Upper lobe of right lung (tissue), 1 donor: ENCODE measurements around the gene SGTA. TPM values are rescaled to one million over a fixed set of nuclear protein-coding genes. Genes with fewer than 3 reads are reported as not detected.

Experiments
- ATAC-seq: fragments of 200-7000 bp; cut with Tn5 transposase; one replicate; pipeline ENCODE4 v1.9.1; 2020; ENCODE audit warnings: mild to moderate bottlenecking, moderate library complexity
- DNase-seq: peaks from one replicate; pipeline ENCODE4 v3.0.0-alpha.2; 2020
- H3K27ac ChIP-seq: fragments of 200-600 bp; one replicate; pipeline ENCODE4 v1.8.0; 2022
- H3K27me3 ChIP-seq: fragments of 200-600 bp; one replicate; pipeline ENCODE4 v1.8.0; 2022; ENCODE audit warnings: mild to moderate bottlenecking
- H3K36me3 ChIP-seq: fragments of 200-600 bp; one replicate; pipeline ENCODE4 v1.8.0; 2022
- H3K4me1 ChIP-seq: fragments of 200-600 bp; one replicate; pipeline ENCODE4 v1.8.0; 2022
- H3K4me3 ChIP-seq: fragments of 200-600 bp; one replicate; pipeline ENCODE4 v1.8.0; 2022; ENCODE audit warnings: mild to moderate bottlenecking
- H3K9me3 ChIP-seq: fragments of 200-600 bp; one replicate; pipeline ENCODE4 v1.8.0; 2022
- CTCF ChIP-seq: fragments of 200-600 bp; IDR thresholded peaks from one replicate; pipeline ENCODE4 v1.8.0; 2022; ENCODE audit warnings: antibody characterized with exemption
- intact Hi-C: fragments of 100-400 bp; cut with DNase I; formaldehyde crosslinking; loops from one replicate; pipeline ENCODE4 v1.11.0; 2022
- total RNA-seq: library from RNA; stranded (reverse); fragmentation: NEBNext Ultra II Directional; extraction: Animal tissue kit (Norgen Biotek cat#: 25700); gene quantifications from one replicate; pipeline ENCODE4 v1.2.1, GENCODE V29; 2021
- donor health status: DM: no; HTN: yes; CAD: no; lungs with severe emphysema.

The SGTA gene
- total RNA-seq, 1 donor from 2014 or later = 44.9 TPM

GRCh38 chr19:2731181-2731995 lies 51.7 kb downstream of the SGTA start:
- no peak for TF ChIP-seq CTCF
- Histone ChIP-seq H3K4me3 (no peak overlapping the region), H3K9me3 (no peaks in the 10 kb centered on the region), H3K27ac (no peak overlapping the region), H3K27me3 (no peaks in the 10 kb centered on the region), H3K4me1 (no peaks in the 10 kb centered on the region), H3K36me3 (peaks cover 12% of the 10 kb centered on the region)
- intact Hi-C loops = no loop called here
- DNase-seq (no peak), ATAC-seq (no peak)

- ATAC-seq = no peak
- no peak for DNase-seq
- no peak overlapping the region for H3K4me3 ChIP-seq
- H3K27me3 ChIP-seq = peaks cover 10% of the 10 kb centered on the region
- H3K4me1 ChIP-seq = no peaks in the 10 kb centered on the region
- H3K9me3 ChIP-seq = no peaks in the 10 kb centered on the region
- peaks cover 7% of the 10 kb centered on the region for H3K36me3 ChIP-seq
- TF ChIP-seq CTCF = no peak
- intact Hi-C loops = loop anchor here (10.0 kb wide), 1 partner anchor 75 kb away; no protein-coding TSS in a partner anchor
- H3K27ac ChIP-seq = no peak overlapping the region
Measured at GRCh38 chr19:2729943-2730818, 52.9 kb downstream of the SGTA start.

- H3K36me3 ChIP-seq = peaks cover 7% of the 10 kb centered on the region
- no peak for DNase-seq
- H3K4me1 ChIP-seq = no peaks in the 10 kb centered on the region
- H3K27me3 ChIP-seq = peaks cover 20% of the 10 kb centered on the region
- no peak overlapping the region for H3K4me3 ChIP-seq
- no peak for TF ChIP-seq CTCF
- intact Hi-C loops = loop anchor here (10.0 kb wide), 1 partner anchor 74 kb away; no protein-coding TSS in a partner anchor
- no peak for ATAC-seq
- H3K9me3 ChIP-seq = no peaks in the 10 kb centered on the region
- no peak overlapping the region for H3K27ac ChIP-seq
Measured at GRCh38 chr19:2728783-2729387, 54.2 kb downstream of the SGTA start.

GRCh38 chr19:2727640-2727944 lies 55.5 kb downstream of the SGTA start:
- H3K4me1 ChIP-seq = no peaks in the 10 kb centered on the region
- no peak overlapping the region for H3K27ac ChIP-seq
- peaks cover 5% of the 10 kb centered on the region for H3K36me3 ChIP-seq
- no peak for TF ChIP-seq CTCF
- H3K9me3 ChIP-seq = no peaks in the 10 kb centered on the region
- ATAC-seq (no peak), DNase-seq (no peak)
- intact Hi-C loops = loop anchor here (10.0 kb wide), 1 partner anchor 73 kb away; no protein-coding TSS in a partner anchor
- H3K27me3 ChIP-seq = peaks cover 26% of the 10 kb centered on the region
- no peak overlapping the region for H3K4me3 ChIP-seq

GRCh38 chr19:2726904-2727639 lies 56.0 kb downstream of the SGTA start:
- H3K36me3 ChIP-seq = no peaks in the 10 kb centered on the region
- no peak for ATAC-seq

More at GRCh38 chr19:2726904-2727639, 56.0 kb downstream of the SGTA start:
- Histone ChIP-seq H3K27me3 (peaks cover 31% of the 10 kb centered on the region), H3K27ac (no peak overlapping the region), H3K9me3 (no peaks in the 10 kb centered on the region), H3K4me3 (no peak overlapping the region), H3K4me1 (no peaks in the 10 kb centered on the region)
- no peak for DNase-seq
- TF ChIP-seq CTCF = no peak
- intact Hi-C loops = loop anchor here (10.0 kb wide), 1 partner anchor 72 kb away; no protein-coding TSS in a partner anchor
